ENCODE measurements around the gene AIRE.
"Not testable (repeated sequence)": the region's sequence is repeated elsewhere in the genome, so short reads cannot be mapped to it uniquely, and the experiment has no call there.

Gene AIRE

GRCh38 chr21:44285138-44285992 is at the start of gene AIRE:
TSS of gene AIRE (plus strand) at chr21:44285876. CDS start at chr21:44286007, 131 bp downstream.
- no peak for DNase-seq

DNA sequence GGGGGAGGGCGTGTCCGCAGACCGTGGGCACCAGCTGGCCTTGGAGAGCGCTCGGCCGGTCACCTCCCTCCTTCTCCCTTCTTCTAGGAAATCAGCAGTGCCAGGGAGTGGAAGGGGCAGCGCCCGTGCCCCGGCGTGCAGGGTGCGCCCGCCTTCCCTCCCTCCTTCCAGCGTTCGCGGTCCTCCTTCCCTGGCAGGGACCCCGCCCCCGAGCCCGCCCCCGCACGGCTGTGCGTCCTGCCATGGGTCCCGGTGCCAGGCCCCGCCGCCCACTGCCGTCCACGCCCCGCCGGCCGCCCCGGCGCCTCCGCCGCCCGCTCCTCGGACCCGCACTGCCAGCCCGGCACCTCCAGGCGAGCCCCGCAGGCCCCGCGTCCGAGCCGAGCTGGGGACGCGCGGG is 45.3 kb upstream of the AIRE start:
- not testable (repeated sequence) for DNase-seq

DNA sequence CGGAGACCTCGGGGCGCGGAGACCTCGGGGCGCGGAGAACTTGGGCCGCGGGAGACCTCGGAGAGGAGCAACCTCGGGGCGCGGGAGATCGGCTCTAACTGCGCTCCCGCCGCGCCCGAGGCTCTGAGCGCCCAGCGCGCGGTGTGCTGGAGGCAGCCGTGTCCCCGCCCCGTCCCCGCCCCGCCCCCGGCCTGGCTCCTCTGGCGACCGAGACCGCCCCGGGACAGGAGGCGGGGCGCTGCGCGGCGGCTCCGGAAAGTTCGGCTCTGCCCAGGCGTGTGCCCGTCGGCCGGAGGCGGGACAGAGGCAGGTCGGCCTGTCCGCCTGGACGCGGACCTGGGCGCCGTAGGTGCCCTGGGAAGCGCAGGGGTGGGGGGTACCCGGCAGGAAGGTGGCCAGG is 44.8 kb upstream of the AIRE start, which contains the start of gene ICOSLG:
Gene ICOSLG, minus strand, starts transcription at position 102 of the 400 bp plus-strand sequence. CDS start 126 bp downstream, outside the sequence.
- not testable (repeated sequence) for DNase-seq

DNA sequence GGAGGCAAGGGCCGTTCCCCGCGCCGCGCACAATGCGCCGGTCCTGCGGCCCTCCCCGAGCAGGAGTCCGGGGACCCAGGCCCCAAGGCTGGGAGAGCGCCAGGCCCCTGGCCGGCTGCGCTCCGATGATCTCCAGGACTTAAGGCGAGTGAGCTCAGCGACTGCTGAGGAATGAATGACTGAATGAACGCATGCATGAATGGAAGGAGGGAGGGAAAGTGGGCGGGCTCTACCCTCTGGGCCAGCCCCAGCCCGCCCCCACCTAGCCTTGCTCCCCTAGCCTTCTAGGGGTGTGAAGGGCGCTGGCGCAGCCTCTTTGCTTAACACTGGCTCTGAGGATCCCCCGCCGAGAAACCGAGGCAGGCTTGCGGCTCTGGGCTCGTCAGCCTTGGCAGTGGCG is 44.4 kb upstream of the AIRE start:
- DNase-seq, result not testable (repeated sequence)

- DNase-seq, result not testable (repeated sequence)
Observed at GRCh38 chr21:44243980-44244379, 41.7 kb upstream of the AIRE start.

GRCh38 chr21:44247904-44248303 is 37.8 kb upstream of the AIRE start:
- DNase-seq, result not testable (repeated sequence)

DNA sequence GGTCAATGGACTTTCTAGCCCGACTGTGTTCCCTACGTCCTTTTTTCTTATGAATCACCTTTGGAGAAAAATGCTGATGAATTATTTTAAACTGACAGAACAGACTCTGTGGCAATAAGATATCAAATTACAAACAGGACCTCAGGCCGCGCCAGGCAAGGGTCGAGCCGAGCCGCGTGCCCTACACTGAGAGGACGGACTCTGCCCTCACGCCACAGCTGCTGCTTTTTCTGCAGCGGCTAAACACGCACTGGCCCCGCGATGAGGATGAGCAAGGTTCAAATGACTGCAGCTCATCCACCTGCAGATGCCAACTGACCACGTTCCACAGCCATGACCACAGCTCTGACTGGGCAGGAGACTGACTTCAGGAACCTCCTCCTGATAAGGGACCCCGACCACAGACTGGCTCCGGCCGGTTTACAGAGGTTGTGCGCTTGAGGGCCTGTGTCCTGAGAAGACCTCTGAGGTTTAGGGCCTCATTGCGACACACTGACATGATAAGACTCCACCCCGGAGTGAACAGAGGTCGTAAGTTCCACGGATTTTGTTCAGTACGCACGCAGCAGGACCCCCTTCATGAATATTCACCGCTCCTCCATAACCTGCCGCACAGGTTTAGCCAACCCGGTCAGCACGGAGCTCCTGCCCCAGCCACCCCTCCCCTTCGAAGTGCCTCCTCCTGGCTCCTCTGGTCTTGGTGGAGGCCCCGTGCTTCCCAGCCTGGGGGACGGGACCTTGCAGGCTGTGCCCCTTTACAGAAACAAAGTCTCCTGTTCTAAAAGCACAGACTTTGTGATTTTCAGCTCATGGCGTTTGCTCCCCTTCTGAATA is 36.3 kb upstream of the AIRE start:
- DNase-seq, result not testable (repeated sequence)

- DNase-seq, result no peak
Observed at GRCh38 chr21:44253832-44254710, 31.6 kb upstream of the AIRE start.

- no peak for DNase-seq
Observed at GRCh38 chr21:44255511-44255981, 30.1 kb upstream of the AIRE start.

GRCh38 chr21:44258056-44258725 is 27.5 kb upstream of the AIRE start:
- no peak for DNase-seq

GRCh38 chr21:44259082-44259705 is 26.5 kb upstream of the AIRE start:
- DNase-seq, result no peak

DNA sequence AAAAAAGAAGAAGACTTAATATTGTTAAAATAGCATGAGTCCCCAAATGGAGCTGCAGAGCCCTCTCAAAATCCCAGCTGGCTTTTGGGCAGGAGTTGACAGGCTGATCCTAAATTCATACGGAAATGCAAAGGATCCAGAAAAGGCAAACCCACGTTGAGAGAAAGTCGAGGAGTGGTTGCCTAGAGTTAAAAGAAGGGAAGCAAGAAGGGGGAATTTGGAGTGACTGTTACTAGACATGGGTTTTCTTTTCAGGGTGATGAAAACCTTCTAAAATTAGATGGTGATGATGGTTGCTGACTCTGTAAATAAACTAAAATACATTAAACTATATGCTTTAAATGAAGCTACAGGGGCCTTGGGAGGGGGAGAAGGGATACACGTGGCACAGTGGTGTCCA is 25.6 kb upstream of the AIRE start:
- DNase-seq, result no peak

DNA sequence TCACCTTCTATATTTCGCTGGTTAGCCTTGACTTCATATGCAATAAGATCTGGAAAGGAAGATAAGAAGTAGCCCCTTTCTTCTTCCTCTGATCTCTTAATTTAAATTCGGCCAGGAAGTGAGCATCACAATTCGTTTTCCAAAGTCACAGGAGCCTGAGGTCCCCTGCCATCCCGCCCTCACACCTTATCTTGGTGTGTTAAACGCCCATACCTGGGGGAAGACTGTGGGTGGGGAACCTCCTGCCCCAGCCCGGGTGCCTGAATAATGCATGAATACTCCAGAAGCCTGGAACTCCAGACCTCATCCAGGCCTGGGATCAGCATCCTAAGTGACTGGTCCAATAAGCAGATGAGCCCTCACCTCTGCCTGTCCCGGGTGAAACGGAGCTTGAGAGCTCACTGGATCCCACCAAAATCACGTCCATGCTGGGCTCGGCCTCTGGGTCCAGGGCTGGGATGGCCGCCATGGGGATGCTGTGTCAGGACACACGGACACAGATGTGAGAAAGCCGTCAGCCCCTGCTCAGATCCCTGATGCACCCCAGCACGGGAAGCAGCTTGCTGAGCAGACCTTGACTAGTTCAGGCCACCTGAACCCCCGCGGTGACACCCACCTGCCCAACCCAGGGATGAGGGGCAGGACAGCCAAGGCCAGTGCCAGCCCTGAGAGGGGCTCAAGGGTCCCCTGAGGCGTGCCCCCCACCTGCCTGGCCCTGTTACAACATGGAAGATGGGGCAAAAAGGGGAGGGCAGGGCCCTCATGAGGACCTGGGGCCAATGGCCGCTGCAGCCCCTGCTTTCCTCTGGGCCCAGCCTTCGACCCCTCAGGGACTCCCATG is 24.7 kb upstream of the AIRE start:
- no peak for DNase-seq

DNA sequence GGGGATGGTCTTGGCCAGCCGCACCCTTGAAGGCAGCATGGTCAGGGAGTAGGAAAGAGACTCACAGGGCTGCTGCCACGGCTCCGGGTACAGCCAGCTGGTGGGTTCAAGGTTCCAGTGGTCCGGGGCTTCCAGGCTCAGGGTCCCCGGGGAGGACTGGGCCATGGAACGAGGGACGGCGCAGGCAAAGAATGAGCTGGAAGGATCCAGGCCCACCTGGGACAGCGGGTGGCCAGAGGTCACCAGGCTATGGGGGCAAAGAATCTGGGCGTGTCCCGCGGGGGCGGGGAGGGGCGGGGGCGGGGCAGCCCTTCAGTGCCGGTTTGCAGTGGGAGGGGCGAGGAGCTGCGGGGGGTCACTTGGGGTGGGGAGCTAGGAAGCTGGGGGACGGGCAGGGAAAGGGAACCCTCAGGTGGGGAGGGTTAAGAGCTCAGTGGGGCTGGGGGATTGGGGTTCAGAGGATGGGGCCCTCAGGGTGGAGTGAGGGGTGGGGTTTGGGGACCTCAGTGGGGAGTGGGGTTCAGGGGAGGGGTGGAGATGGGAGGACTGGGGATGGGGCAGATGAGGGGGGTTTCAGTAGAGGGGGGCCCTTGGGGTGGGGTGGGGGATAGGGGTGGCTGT is 23.9 kb upstream of the AIRE start, which contains the start of gene DNMT3L:
Gene DNMT3L, minus strand, starts transcription at position 223 of the 621 bp plus-strand sequence. CDS start 638 bp downstream, outside the sequence.
- DNase-seq, result no peak

- no peak for DNase-seq
Observed at GRCh38 chr21:44262338-44263056, 23.2 kb upstream of the AIRE start.

DNA sequence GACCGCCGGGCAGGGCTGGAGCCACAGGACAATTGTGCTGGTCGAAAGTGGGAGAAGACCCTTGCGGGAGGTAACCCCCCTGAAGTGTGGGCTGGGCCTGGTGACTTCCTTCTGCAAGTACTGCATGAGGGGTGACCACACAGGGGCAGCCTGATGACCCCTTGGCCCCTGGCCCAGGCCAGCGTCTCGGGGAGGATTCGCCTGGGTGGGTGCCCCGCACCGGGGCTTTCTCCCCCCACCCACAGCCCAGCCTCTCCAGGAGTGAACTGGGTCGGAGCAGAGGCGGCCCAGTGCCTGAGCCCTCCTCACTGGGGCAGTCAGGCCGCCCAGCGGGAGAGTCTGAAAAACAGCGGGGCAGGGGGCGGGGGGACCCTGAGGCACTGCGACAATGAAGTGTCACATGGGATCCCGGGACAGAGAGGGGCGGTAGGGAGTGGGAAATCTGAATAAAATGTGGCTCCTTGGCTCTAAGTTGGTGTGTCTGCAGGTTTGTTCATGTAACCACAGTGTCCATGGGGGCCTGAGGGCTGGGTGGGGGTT is 22.4 kb upstream of the AIRE start:
- DNase-seq, result no peak

DNA sequence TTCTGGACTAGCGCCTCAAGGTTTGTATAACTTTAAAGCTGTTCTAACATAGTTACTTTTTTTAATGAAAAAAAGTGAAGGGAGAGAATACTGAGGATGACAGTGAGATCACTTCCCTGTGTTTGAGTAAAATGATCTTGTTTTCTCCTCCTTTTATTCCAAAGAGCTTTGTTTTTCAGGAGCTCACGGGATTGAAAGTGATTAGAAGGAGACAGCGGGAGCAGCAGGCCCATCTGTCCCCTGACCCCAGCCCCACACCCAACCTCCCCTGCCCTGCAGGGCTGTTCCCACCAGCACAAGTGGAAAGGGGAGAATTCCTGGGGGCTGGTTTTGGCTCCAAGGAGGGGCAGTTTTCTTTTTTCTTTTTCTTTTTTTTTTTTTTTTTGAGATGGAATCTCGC is 21.9 kb upstream of the AIRE start:
- no peak for DNase-seq

DNA sequence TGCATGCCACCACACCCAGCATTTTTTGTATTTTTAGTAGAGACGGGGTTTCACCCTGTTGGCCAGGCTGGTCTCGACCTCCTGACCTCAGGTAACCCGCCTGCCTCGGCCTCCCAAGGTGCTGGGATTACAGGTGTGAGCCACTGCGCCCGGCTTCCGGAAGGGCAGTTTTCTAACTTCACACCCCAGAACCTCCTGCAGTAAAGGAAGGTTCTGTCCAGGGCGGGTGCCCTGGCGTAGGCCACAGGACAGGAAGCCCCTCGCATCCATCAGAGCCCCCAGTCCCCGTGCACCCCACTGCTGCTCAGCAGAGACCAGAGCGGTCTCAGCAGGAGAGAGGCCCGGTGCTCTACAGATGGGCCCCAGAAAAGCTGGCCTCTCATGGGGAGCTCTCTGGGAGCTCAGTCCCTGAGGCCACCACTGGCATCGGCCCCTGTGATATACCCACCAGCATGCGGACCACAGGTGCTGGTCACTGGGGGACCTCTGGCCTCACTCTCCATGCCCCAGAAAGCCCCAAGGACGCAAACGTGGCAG is 19.9 kb upstream of the AIRE start:
- DNase-seq, result no peak

All from hippocampal formation (tissue), 2 donors.